ENCODE measurements around the gene C16orf90.
"Not testable (repeated sequence)": the region's sequence is repeated elsewhere in the genome, so short reads cannot be mapped to it uniquely, and the experiment has no call there.

Gene C16orf90

DNA sequence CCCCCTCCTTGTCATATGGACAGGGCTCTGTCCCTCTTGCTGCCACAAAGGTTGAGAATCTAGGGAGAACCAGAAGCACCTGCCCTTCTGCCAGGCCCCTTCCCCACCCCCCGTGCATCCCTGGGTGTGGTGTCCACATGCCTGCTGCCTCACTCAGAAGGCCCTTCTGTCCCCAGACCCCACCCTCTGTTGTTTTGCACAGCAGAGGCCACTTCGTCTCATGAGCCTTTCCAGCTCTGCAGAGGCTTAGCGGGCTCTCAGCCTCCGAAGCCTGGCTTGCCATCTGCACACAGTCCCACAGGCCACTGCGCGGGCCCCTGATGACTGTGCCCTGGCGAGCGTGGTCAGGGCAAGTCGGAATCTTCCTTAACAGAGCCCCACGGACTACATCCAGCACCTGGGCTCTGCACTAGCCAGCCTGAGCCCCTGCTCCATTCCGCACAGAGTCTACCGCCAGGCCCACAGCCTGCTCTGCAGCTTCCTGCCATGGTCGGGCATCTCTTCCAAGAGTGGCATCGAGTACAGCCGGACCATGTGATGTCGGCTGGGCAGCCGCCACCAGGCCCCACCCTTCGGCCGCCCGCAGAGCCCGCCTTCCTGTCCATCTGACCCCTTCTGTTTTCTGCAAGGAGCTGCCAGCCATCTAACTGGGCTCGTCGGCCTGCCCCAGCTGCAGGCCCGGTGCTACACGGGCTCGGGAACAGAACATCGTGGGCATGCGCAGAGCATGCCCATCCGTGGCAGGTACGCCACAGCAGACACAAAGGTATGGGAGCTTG is 10.8 kb downstream of the C16orf90 start:
- DNase-seq (ENCODE audit: low read depth), result no peak

DNA sequence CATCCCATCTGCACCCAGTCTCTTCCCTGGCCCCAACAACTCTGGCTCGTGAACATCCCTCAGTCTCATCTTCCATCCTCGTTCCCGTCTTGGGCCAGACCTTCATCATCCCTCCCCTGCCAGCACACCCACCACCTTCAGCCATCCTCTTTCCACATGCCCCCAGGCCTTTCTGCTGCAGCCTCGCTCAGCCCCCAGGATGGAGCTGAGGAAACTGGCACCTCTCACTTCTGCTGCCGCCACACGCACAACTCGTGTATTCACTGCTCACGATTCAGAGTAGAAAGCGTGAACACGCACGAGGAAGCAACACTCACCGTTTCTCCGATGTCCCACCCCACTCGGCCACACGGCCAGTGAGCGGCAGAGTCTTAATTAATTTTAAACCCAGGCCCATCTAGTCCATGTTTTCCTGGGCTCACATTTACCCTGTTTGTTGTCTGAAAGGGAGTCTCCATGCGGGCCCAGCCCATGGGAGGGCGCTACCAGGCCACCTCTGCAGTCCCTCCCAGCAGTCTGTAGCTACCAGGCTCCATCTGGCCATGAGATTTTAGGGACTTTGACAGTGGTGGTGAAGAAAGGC is 12.5 kb downstream of the C16orf90 start:
- DNase-seq (ENCODE audit: low read depth), result no peak

DNA sequence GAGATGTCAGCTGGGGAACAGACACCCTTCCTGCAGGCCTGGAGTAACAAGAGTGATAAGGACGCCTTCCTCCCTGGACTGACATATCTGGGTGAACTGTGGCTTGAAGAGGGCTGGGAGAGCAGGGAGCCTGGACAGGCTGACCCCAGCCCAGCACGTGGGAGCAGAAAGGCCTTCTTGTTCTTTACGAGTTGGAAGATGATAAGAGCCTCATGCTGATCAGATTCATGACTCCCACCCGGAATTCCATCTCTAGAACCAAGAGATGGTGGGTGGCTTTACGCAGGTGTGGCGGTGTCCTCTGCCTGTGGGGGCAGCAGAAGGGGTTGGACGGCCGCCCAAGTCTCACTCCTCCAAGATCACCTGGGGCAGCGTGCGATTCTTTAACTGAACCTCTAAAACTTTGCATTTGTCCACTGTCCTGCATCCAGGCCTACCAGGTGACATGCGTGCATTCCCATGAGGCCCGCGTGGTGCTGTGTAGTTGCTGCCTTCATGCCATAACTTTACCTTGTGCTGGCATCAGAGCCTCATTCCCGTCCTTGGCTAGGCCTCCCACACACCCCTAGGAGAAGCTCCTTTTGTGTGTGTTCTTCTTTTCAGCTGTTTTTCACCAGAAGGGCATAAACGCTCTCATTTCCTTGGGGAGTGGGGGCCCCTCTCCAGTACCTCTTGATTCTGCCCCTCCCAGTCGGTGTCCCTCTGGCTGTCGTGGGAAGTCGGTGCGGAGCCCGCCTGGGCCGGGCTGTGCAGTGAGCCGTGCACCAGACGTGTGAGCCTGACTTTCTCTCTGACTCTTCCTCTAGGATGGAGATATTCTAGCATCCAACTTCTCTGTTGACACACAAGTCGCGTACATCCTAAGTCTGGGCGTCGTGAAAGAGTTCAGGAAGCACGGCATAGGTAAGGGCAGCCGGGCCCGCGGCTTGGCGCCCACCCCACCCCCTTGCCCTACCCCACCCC is 13.3 kb downstream of the C16orf90 start:
- DNase-seq (ENCODE audit: low read depth), result no peak

- no peak for DNase-seq (ENCODE audit: low read depth)
Measured at GRCh38 chr16:3480901-3481695, 14.2 kb downstream of the C16orf90 start.

GRCh38 chr16:3479654-3480216 is 15.6 kb downstream of the C16orf90 start:
- no peak for DNase-seq (ENCODE audit: low read depth)

DNA sequence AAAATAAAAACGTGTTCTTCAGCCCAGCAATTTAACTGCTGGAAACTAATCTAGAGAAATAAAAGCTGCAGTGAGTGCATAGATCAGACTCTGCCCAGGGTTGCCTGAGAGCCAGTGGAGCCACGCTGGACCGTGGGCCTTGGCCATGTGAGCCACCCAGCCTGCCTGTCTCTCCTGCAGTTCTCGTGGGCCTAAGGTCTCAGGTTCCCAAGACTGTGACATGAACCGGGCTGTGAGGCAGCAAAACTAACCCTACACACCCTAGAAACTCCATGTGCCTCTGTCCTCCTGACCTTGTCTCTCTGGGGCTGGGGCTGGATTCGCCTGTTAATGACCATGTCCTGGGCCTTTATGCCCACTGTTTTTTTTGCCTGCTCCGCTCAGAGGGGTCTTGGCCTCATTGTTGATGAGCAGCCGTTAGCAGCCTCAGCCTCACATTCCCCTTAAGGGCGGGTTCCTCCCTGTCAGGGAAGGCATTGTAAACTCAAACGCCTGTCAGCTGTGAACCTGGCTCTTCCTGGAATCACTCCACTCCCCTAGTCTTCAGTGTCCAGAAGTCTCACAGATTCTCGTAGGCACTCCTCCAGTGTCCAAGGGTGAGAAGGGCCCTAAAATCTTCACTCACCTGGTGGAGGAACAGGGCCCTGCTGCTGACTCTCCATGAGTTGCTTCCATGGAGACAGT is 16.9 kb downstream of the C16orf90 start:
- DNase-seq (ENCODE audit: low read depth), result no peak

DNA sequence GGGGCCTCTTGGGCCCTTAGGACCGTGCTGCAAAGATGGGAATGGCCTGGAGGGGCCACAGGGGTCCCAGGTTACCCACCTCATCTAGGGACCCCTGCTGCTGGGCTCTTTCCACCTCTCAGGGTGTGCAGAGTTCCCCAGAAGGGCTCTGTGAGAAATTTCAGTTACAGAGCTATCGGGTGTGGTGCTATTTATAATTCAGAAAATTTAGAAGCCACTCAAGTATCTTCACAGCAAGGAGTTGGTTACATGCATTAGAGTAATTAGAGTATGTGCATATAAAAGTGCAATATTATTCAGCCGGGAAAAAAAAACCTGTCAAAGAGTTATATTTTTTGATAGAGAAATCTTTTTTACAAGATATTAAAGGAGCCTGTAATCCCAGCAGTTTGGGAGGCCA is 18.9 kb downstream of the C16orf90 start:
- no peak for DNase-seq (ENCODE audit: low read depth)

DNA sequence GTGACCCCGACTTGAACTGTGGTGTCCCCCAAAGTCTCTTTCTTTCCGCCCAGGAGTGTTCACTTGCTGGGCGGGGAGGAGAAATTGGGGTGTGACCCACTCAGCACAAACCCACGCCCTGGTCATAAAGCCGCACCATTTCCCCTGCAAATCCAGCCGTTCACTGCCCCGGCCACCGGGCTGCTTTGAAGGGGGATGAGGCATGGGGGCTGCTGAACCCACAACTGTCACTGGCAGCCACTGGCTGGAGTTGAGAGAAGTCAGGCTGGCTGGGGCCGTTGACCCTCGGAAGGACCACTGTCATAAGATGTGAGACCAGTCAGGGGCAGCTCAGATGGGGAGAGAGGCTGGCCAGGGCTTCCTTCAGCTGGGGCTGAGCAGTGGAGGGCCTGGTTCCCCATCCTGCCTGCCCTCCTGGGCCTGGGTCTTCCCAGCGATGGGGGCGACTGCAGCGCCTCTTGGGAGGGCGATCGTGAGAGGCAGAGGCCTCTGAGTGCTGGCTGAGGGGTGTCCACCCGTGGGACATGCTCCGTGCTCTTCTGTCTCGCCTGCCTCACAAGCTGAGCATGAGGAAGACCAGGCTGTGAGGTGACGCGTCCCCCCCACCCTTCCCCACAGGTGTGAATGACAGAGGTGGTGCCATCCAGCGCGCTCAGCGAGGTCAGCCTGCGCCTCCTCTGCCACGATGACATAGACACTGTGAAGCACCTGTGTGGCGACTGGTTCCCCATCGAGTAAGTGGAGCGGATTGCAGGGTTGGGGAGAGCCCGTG is 19.5 kb downstream of the C16orf90 start:
- no peak for DNase-seq (ENCODE audit: low read depth)

- DNase-seq (ENCODE audit: low read depth), result not testable (repeated sequence)
Measured at GRCh38 chr16:3474870-3475269, 20.4 kb downstream of the C16orf90 start.

- no peak for DNase-seq (ENCODE audit: low read depth)
Measured at GRCh38 chr16:3474136-3474779, 21.0 kb downstream of the C16orf90 start.

- not testable (repeated sequence) for DNase-seq (ENCODE audit: low read depth)
Measured at GRCh38 chr16:3473596-3473943, 21.7 kb downstream of the C16orf90 start.

- DNase-seq (ENCODE audit: low read depth), result no peak
Measured at GRCh38 chr16:3472878-3473595, 22.3 kb downstream of the C16orf90 start.

DNA sequence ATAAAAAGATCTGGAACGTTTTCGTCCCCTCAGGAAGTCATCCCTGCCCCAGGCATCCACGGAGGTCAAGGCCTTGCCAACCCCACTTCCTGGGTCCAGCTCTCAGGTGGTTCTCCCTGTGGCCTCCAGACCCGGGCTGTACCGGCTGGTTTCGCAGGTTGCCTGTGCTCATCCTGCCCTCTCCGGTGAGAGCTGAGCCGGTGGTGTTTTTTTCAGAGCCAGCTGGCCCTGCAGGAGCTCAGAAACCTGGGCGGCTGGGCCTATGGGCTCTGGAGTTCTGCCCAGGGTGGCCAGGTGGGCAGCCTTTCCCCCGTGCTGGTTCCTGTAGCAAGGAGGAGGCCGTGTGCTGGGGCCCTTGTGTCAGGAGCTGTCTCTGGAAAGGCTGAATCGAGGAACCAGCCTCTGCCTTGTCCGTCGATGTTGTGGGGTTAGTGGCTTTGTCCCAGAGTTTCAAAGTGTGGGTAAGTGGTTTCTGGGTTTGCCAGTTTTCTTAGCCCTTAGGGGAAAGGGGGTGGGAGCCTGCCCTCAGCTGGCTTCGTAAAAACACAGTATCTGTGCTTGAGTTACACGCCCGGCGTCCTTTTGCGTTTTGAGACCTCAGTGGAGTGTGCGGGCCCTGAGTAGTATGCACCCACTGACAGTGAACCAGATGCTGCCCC is 23.6 kb downstream of the C16orf90 start:
- no peak for DNase-seq (ENCODE audit: low read depth)

- no peak for DNase-seq (ENCODE audit: low read depth)
Measured at GRCh38 chr16:3470723-3471122, 24.6 kb downstream of the C16orf90 start.

DNA sequence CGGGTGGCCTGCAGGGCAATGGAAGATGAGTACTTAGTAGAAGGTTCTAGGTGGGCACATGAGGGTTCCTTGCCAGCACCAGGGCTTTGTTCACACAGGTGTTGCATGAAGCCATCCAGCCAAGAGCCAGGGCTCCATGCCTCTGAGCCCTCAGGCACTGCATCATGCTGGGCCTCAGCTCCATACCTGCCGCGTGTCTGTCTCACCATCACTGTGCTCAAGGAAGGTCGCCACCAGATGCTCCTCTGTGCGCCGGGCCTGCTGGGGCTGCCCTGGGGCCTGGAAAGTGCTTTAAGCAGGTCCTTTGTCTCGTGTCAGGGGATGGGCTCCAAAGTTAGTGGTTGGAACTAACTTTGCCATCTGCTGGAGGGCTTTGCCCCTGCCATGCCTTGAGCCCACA is 25.6 kb downstream of the C16orf90 start:
- no peak for DNase-seq (ENCODE audit: low read depth)

DNA sequence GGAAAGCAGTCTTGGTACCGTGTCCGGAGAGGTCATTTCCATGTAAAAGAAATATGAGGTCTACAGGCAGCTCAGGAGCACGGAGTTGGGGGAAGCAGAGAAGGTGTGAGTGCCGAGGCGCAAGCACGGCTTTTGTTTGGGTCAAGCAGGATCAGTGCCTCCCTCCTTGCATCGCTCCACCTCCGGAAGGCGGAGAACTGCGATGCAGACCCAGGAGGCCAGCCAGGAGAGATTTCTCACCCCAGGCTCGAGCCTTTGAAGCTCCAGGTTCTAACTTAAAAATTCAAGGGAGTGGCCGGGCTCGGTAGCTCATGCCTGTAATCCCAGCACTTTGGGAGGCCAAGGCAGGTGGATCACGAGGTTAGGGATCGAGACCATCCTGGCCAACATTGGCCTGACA is 26.8 kb downstream of the C16orf90 start:
- DNase-seq (ENCODE audit: low read depth), result no peak

GRCh38 chr16:3467921-3468320 is 27.4 kb downstream of the C16orf90 start:
- DNase-seq (ENCODE audit: low read depth), result no peak

DNA sequence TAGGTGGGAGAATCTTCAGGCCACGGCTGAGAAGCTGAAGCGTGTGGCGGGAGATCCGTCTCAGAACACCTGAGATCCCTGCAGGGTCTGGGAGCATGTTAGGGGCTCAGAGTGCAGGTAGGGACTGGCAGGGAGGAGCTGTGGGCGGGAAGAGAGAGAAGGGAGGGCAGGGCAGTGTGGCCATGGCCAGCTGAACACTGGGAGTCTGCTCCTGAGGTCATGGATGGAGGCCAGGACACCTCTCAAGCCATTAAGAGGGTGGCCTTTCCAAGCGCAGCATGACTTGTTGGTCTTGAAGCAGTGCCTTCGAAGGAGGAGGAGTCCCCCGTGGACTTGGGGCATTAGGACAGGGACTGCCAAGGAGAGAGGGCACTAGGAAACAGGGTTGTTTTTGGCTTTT is 28.1 kb downstream of the C16orf90 start:
- no peak for DNase-seq (ENCODE audit: low read depth)

All from stromal cell of bone marrow (primary cell).